ELF-1 (cell line): Measurements from ENCODE around the gene OSTN.
"Not testable (repeated sequence)": the region's sequence is repeated elsewhere in the genome, so short reads cannot be mapped to it uniquely, and the experiment has no call there.

Experiments
- DNase-seq: peaks from one replicate; pipeline ENCODE4 v3.0.0-alpha.2; 2016; ENCODE audit warnings: low read depth, low spot score

The OSTN gene

DNA sequence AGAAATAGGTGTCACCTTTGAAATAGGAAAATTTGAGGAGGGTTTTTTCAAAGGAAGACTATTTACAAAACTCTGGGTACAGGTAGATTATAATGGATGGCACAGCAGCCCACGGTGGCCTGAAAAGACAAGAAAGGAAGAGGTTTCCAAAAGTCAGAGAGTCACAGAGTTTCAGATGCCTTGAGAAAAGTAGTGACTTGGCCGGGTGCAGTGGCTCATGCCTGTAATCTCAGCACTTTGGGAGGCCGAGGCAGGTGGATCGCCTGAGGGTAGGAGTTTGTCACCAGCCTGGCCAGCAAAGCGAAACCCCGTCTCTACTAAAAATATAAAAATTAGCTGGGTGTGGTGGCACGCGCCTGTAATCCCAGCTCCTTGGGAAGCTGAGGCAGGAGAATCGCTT is 35.2 kb downstream of the OSTN start:
- no peak for DNase-seq

GRCh38 chr3:191235331-191236314 is 36.6 kb downstream of the OSTN start:
- DNase-seq: no peak

- no peak for DNase-seq
These were observed 37.6 kb downstream of the OSTN start for GRCh38 chr3:191236646-191237045.

GRCh38 chr3:191237047-191237882 is 38.2 kb downstream of the OSTN start:
- no peak for DNase-seq

- no peak for DNase-seq
These were observed 39.3 kb downstream of the OSTN start for GRCh38 chr3:191238321-191238817.

DNA sequence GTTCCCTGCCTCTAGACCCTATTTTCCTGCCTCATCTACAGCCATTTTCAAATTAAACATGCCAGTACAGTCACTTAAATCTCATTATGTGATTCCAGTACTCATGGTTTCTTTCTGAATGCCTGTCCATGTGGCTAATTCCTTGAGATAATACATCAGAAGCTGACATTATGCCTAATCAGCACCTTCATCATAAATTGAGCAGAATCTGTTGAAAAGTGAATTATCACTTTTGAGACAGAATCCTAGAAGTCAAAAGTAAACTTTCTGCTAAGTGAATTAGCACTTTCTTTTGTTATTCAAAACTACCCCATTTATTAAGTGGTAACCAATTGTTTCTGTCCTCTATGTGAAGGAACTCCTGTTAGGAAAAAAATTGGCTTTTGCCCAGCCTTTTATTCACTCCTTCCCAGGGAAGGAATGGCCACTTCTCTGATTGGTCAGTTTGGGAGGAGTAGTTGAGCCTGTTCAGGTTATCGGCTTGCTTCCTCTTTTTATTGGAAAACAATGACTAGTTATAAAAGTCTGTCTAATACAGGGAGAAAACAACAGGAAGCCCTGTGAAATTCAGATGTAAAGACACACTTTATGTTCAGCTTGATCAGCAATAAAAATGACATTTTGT is 40.5 kb downstream of the OSTN start:
- no peak for DNase-seq

- no peak for DNase-seq
These were observed 41.4 kb downstream of the OSTN start for GRCh38 chr3:191240486-191240885.

GRCh38 chr3:191244242-191244867 is 45.3 kb downstream of the OSTN start:
- no peak for DNase-seq

DNA sequence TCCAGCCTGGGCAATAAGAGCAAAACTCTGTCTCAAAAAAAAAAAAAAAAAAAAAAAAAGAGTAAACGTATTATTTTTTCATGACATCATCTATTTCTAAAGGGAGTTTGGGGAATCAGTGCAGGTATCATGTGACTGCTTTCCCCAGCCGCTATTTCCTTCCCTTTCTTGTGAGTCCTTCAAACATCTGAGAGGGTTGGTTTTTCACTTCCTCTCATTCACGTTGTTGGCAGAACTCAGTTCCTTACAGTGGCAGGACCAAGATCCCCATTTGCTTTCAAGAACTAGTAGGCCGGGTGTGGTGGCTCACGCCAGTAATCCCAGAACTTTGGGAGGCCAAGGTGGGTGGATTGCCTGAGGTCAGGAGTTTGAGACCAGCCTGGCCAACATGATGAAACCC is 47.0 kb downstream of the OSTN start:
- not testable (repeated sequence) for DNase-seq

- DNase-seq: no peak
These were observed 47.6 kb downstream of the OSTN start for GRCh38 chr3:191246630-191247029.

DNA sequence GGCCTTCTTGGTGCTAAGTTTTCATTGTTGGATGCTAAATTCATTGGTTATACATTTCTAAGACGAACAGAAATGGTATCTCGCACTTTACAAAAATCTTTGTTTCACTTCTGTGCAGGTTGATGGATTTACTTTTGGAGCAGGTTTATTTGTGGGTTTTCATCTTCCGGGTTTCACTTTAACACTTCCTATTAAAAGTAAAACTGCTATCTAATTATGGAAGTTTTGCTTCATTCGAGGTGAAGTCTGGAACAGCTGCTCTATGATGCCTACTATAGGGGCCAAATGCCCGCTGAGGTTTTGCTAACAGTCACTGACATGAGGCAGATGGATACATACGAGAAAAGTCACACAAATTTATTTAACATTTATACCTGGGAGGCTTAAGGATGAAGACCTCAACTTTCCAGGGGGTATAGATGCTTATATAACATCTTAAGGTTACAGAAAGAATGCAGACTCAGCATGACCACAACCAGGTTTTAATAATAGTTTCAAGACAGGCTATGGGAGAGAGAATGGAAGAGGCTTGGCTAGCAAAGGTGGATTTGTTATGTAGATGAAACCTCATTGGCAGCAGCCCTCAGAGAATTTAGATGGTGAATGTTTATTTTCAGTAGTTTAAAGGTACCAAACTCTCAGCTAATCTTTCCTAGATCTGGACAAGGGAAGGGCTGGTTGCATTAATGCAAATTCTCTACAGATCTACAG is 54.2 kb downstream of the OSTN start:
- DNase-seq: no peak

DNA sequence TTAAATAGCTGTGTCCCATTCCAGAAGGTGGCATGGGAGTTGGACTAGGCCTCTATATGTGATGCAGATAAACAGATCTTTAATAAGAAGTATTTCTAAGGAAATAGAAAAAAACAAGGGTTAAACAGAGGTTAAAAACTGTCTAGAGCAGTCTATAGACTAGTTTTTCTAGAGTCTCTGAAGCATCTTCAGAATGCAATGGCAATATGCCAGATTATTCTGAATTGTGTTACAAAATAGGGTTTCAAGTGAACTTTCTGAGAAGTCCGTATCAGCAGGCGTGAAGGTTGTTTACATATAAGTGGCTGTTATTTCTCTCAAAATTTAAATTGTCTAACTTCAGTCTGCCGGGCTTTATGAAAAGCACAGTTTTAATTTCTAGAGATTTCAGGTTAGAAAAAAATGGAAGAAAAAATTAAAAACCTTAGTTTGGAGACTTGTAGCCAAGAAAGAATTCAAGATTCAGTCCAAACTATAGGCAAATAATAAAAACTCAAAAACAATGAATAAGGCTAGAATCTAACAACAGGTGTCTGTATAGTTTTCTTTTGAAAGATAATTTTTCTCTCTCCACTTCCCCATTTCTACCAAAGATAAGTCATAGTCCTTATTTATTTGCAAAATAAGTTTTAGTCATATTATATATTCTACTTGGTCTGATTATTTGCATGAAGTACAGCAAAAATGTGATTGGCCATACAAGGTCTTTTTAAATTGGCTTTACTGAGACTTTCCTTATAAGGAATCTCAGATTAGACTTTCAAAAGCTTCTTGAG is 55.2 kb downstream of the OSTN start:
- no peak for DNase-seq

- peak; percentile 26 for DNase-seq
These were observed 56.1 kb downstream of the OSTN start for GRCh38 chr3:191255156-191255555.

DNA sequence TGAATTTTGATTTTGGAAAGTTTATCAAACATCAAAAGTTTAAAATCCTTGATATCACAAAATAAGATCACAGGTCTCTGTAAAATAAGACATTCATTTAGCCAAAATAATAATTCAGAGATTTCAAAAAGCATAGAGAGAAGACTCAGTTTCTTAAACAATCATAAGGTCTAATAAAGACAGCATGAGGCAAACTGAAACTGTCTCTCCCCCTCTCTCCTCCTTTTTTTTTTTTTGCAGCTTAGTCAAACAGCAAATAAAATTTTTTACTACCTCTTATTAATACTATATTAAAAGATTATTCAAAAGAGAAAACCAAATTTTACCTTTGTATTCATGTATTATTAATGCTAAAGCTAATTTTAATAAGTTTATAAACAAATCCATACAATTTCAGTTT is 57.4 kb downstream of the OSTN start:
- DNase-seq: no peak

DNA sequence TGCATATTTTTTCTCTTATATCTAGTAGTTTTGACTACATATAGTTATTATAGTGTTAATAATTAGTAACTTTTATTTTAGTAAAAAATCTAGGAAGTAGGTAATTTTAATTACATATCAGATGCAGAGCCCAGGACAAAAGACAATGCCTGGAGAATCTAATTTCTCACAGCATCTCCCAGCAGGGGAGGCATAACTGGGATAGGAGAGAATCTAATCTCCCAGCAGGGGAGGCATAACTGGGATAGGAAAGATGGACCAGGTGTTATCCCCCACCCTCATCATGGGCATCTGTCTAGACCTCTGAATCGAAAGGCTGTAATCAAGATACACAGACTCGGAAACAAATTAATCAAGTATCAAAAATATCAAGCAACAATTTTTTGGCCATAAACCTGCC is 58.2 kb downstream of the OSTN start:
- no peak for DNase-seq

DNA sequence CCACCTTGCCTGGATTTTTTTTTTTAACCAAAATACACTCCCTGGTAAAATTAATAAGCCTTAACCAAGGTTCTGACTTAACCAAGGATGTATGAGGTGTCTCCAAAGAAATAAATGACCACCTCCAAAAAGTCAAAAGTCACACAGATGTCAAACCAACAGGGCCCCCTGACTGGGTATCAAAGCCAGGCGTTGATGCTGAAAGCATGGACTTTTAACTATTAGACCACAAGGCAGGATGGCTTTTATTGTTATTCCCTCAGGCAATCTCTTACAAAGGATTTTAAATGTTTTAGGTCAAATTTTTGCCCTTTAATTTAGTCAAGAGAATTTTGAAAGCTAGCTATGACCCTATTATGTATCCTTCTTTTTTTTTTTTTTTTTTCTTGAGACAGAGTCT is 60.4 kb downstream of the OSTN start:
- no peak for DNase-seq

DNA sequence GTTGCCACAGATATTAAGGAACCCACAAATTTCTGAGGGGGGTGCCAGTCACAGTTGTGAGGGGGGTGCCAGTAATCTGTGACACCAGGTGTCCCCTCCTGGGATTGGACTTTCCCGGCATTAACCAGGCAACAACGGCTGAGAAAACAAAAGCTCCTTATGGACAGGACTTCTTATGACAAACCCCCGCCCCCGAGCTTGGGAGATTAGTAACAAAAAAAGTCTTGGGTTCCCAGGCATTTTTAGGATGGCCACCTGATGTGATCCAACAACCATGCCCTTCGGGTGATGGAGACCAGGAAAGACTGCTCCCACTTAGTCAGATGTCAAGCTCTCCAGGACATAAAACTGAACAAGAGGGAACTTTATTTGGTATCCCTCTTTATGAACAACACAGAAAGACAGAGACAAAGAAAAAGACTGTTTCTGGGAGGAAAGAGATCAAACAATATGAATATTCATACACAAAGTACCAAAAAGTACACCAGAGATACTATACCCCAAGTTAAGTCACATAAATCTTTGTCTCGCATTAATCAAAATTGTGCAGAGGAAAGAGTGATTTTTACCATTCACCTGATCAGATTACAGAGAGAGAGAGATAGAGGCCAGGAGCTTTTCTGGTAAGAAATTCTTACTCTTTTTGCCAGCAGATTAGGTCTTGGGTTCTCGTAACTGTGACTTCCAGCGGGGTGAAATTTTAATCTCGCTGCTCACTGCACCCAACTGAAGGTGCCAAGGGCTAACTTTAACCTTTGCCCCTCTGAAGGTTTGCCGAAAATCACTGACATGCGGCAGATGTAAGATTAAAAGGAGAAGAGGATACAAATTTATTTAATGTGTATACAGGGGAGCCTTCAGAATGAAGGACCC is 61.6 kb downstream of the OSTN start:
- no peak for DNase-seq

GRCh38 chr3:191261304-191261638 is 62.2 kb downstream of the OSTN start:
- DNase-seq: no peak

GRCh38 chr3:191262650-191263049 is 63.6 kb downstream of the OSTN start:
- no peak for DNase-seq
